GM18505 (cell line): ENCODE results near the gene KRTAP13-1.

Experiments used
- ATAC-seq: cut with Tn5 transposase; IDR thresholded peaks from one replicate; pipeline ENCODE4 v1.9.1; 2021; ENCODE audit not compliant: unreplicated experiment
- POLR2A ChIP-seq: IDR thresholded peaks from 4 replicates; pipeline ENCODE4 v1.6.1; 2011; ENCODE audit warnings: borderline replicate concordance; ENCODE audit not compliant: insufficient read depth, insufficient read length; ENCODE audit errors: extremely low read depth

The KRTAP13-1 gene, protein sequence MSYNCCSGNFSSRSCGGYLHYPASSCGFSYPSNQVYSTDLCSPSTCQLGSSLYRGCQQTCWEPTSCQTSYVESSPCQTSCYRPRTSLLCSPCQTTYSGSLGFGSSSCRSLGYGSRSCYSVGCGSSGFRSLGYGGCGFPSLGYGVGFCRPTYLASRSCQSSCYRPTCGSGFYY

DNA sequence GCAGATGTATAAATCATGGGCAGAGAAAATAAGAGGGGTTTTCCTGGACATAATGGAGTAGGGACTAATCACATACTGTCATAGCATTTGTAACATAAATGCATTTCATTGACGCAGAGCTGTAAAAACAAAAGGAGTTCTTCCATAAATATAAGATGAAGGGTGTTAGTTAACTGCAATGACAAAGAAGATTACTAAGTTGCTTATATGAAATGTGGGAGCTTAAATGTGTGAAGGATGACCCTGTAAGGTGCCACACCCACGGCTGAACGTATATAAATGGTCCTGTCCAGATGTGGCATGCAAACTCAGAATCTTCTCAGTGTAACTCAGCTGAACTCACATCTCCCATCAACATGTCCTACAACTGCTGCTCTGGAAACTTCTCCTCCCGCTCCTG, at the start of gene KRTAP13-1:
TSS of gene KRTAP13-1 (plus strand) at position 301 of the 400 bp plus-strand sequence. CDS start at position 357, 56 bp downstream.
- ATAC-seq: no peak
- TF ChIP-seq POLR2A: no peak

DNA sequence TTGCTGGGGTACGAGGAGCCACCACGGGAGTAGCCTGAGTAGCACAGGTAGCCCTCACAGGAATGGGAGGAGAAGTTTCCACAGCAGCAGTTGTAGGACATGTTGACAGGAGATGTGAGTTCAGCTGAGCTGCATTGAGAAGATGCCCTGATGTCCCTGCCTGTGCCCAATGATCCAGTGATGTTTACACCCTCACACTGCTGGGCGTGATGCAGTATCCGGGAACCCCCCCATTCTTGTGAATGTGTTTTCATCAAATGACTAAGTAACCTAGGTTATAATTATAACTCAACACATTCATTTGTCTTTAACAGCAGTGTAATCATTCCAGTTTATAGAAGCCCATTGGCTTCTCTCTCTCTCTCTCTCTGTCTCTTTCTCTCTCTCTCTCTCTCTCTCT, 47.3 kb upstream of the KRTAP13-1 start, which contains the start of gene KRTAP23-1:
TSS of gene KRTAP23-1 (minus strand) at position 101 of the 400 bp plus-strand sequence. CDS start at position 101, 0 bp downstream.
- no peak for TF ChIP-seq POLR2A
- no peak for ATAC-seq

DNA sequence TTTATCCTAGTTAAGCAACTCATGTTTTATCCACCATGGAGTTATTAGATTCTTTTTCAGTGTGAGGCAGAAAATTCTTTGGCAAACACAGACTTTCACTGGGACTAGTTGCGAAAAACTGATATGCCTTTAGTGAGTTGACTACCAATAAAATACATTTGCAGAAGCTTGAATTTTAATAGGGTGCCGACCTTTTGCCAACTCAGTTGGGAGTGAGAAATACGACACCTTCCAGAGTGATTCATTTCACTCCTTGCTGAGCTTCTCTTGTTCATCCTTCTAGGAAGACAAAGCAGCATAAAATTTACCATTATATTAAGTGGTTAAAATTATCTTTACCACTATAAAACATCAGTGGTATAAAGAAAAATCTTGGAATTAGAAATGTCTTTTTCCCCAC, 46.3 kb upstream of the KRTAP13-1 start:
- no peak for ATAC-seq
- no peak for TF ChIP-seq POLR2A

- ATAC-seq: no peak
- no peak for TF ChIP-seq POLR2A
These were observed 44.3 kb upstream of the KRTAP13-1 start for GRCh38 chr21:30351534-30351933.

GRCh38 chr21:30354308-30355005, 41.4 kb upstream of the KRTAP13-1 start:
- no peak for TF ChIP-seq POLR2A
- ATAC-seq: no peak

GRCh38 chr21:30355906-30356305, 39.9 kb upstream of the KRTAP13-1 start:
- ATAC-seq: no peak
- TF ChIP-seq POLR2A: no peak

DNA sequence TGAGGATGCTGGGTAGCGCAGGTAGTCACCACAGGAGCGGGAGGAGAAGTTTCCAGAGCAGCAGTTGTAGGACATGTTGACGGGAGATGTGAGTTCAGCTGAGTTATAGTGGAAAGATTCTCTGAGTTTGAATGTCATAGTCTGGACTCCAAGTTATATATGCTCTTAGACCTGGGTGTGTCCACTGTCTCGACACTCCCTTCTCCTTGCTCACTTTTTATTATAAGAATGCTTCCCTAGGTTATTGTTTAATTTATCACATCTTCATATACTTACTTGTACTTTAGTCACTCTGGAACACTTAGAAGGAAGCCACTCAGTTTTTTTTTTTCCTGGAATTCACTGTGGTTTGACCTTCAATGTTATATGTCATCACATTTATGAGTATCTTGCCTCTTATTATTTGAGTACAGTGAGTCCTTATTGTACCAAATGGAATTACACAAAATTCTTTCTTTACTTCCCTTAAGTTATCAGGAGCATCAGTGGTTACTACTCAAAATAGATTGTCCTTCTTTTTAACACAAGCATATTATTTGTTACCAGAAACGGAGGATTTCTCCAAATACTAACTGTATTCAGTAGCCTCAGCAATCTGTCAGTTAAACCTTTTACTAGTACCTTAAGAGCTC, 23.6 kb upstream of the KRTAP13-1 start, which contains the start of gene KRTAP13-2:
TSS of gene KRTAP13-2 (minus strand) at position 133 of the 632 bp plus-strand sequence. CDS start at position 75, 58 bp downstream.
- TF ChIP-seq POLR2A: no peak
- ATAC-seq: no peak

DNA sequence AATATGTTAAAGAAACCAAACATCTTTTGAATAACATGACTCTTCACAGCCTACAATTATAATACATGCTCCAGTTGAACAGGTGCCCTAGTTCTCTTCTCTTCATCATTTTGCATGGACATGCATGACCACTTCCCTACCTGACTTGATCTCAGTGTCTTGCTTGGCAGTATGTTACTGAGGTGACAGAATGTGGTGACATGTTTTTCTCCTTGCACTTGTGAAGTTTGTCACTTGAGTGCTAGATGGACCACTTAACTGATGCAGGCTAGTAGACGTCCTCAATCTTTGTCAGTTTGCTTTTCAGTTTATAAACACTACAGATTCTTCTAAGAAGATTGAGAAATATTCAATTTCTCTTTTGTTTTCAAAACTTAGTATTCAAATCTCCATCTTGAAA, 13.6 kb upstream of the KRTAP13-1 start:
- TF ChIP-seq POLR2A: no peak
- ATAC-seq: no peak

DNA sequence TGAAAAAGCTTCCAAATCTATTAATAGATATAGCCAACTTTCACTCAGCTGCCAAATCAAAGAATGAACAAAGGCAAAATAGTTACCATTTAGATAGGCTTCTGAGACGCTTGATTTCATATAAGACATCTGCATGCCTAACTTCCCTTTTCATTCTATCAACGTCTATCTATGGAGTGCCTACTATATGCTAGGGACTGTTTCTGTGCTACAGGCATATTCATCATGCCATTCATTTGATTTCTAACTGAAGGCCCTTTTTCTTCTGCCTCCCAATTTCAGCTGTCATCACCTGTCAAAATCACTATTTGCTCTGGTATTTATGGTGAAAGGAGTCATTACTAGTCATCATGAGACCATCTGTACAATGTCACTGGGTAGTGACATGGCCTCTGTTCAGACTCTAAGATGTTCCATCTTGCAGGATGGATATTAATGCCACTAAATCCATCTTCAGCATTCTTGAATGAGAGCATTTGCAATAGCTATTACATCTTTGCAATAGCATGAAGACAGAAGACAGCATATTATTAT, 4.3 kb upstream of the KRTAP13-1 start:
- ATAC-seq: no peak
- TF ChIP-seq POLR2A: no peak

GRCh38 chr21:30408782-30409494, 13.1 kb downstream of the KRTAP13-1 start:
- ATAC-seq: no peak
- no peak for TF ChIP-seq POLR2A

- ATAC-seq: no peak
- no peak for TF ChIP-seq POLR2A
These were observed 20.2 kb downstream of the KRTAP13-1 start for GRCh38 chr21:30415993-30416392.

GRCh38 chr21:30425826-30426225, 30.0 kb downstream of the KRTAP13-1 start, which contains the start of gene KRTAP13-3:
KRTAP13-3 (minus strand) TSS chr21:30425926; CDS start chr21:30425912, 14 bp downstream.
- no peak for ATAC-seq
- TF ChIP-seq POLR2A: no peak

DNA sequence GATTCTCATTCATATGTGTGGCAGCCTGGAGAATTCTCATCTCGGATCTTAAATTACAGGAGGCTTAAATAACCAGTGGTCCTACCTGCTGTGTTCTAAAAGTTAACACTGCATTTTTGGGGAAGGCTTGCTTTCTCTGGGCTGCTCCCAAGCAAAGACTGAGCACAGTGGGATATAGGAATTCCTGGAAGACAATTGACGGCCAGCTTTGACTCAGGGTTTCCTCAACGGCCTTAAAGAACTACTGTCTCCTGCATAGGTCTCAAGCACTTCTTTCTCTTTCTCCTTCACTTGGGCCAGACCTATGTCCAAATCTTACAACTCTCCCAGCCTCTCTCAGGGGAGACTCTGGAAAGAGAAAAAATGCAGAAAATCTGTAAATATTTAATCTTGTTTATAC, 30.9 kb downstream of the KRTAP13-1 start:
- no peak for ATAC-seq
- no peak for TF ChIP-seq POLR2A

DNA sequence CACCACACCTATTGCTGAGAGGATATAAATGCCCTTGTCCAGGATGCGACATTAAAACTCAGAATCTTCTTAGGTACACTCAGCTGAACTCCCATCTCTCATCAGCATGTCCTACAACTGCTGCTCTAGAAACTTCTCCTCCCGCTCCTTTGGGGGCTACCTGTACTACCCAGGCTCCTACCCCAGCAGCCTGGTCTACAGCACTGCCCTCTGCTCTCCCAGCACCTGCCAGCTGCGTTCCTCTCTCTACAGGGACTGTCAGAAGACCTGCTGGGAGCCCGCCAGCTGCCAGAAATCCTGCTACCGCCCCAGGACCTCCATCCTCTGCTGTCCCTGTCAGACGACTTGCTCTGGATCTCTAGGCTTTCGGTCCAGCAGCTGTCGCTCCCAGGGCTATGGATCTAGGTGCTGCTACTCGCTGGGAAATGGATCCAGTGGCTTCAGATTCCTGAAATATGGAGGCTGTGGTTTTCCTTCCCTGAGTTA, 34.4 kb downstream of the KRTAP13-1 start, which contains the start of gene KRTAP13-4:
TSS of gene KRTAP13-4 (plus strand) at position 51 of the 486 bp plus-strand sequence. CDS start at position 107, 56 bp downstream.
- no peak for TF ChIP-seq POLR2A
- ATAC-seq: no peak
